ENCODE measurements around the gene SATL1.
"Not testable (repeated sequence)": the region's sequence is repeated elsewhere in the genome, so short reads cannot be mapped to it uniquely, and the experiment has no call there.

SATL1 gene

GRCh38 chrX:85243761-85244449 lies at the start of gene SATL1, which contains the start of gene ZNF711:
Gene SATL1, minus strand, starts transcription at chrX:85243779. Its CDS starts 134,811 bp downstream, at chrX:85108968.
Gene ZNF711, plus strand, starts transcription at chrX:85243991. Its CDS starts 3,582 bp downstream, at chrX:85247573.
- peaks cover 19% of the 10 kb centered on the region for H3K36me3 ChIP-seq (ENCODE audit: control insufficient read depth, insufficient read depth, low read length)
- no peaks in the 10 kb centered on the region for H3K9me3 ChIP-seq (ENCODE audit: control insufficient read depth, insufficient read depth, low read depth, low read length)
- H3K4me3 ChIP-seq (ENCODE audit: low read depth, low read length) = peak within 1 kb of the TSS; percentile 99
- H3K27me3 ChIP-seq (ENCODE audit: control insufficient read depth, insufficient read depth, low read length) = no peaks in the 10 kb centered on the region; the same call in 1 of the 2 replicates
- H3K9ac ChIP-seq (ENCODE audit: low read length) = peak within 1 kb of the TSS; percentile 100
- 0 out of 2 replicates have a peak, but pooled peaks cover 12% of the 10 kb centered on the region for H3K4me1 ChIP-seq (ENCODE audit: control insufficient read depth, insufficient read depth, low read length)
- peak within 1 kb of the TSS; percentile 86 for H3K27ac ChIP-seq (ENCODE audit: low read depth, low read length)

DNA sequence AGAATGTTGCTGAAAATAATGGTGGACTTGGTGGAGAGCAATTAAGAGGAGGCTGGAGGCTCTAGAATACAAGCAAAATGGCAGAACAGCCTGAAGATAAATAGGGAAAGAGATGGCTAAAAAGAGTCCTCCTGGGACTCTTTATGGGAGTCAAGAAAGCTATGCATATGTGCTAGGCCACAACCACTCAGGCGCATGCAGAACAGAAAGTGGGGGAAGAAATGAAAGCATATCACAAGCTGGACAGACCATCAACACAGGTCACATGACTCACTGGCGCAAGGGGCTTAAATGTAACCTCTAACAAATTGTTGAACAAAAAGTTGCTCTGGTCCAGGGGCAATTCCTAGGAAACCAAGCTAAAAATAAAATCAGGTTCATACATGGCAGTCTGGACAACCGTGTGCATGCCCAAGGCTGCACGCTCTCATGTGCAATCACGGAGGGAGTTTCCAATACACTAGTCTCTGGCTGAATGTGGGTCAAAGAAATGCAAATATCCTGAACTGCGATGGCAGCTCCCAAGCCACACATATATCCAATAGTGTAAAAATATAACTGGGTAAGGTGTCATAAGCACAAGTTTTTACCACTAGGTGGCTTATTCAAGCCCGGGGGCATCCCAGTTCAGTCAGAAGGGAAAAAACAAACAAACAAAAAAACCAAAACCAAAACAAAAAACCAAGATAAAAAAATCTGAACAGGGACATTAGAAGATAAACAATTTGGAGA lies 45.6 kb upstream of the SATL1 start:
- Histone ChIP-seq H3K27ac (ENCODE audit: low read depth, low read length) (no peak overlapping the region), H3K9ac (ENCODE audit: low read length) (no peak overlapping the region), H3K4me3 (ENCODE audit: low read depth, low read length) (no peak overlapping the region), H3K4me1 (ENCODE audit: control insufficient read depth, insufficient read depth, low read length) (no peaks in the 10 kb centered on the region), H3K27me3 (ENCODE audit: control insufficient read depth, insufficient read depth, low read length) (no peaks in the 10 kb centered on the region), H3K36me3 (ENCODE audit: control insufficient read depth, insufficient read depth, low read length) (no peaks in the 10 kb centered on the region), H3K9me3 (ENCODE audit: control insufficient read depth, insufficient read depth, low read depth, low read length) (no peaks in the 10 kb centered on the region)

DNA sequence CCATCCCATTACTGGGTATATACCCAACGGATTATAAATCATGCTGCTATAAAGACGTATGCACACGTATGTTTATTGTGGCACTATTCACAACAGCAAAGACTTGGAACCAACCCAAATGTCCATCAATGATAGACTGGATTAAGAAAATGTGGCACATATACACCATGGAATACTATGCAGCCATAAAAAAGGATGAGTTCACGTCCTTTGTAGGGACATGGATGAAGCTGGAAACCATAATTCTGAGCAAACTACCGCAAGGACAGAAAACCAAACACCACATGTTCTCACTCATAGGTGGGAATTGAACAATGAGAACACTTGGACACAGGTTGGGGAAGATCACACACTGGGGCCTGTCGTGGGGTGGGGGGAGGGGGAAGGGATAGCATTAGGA lies 41.7 kb upstream of the SATL1 start:
- not testable (repeated sequence) for H3K27me3 ChIP-seq (ENCODE audit: control insufficient read depth, insufficient read depth, low read length); H3K9ac ChIP-seq (ENCODE audit: low read length); H3K4me1 ChIP-seq (ENCODE audit: control insufficient read depth, insufficient read depth, low read length); H3K27ac ChIP-seq (ENCODE audit: low read depth, low read length); H3K36me3 ChIP-seq (ENCODE audit: control insufficient read depth, insufficient read depth, low read length); H3K4me3 ChIP-seq (ENCODE audit: low read depth, low read length); H3K9me3 ChIP-seq (ENCODE audit: control insufficient read depth, insufficient read depth, low read depth, low read length)

- Histone ChIP-seq H3K27ac (ENCODE audit: low read depth, low read length) (peak overlapping the region; percentile 86), H3K4me3 (ENCODE audit: low read depth, low read length) (peak overlapping the region; percentile 99), H3K9ac (ENCODE audit: low read length) (peak overlapping the region; percentile 100), H3K27me3 (ENCODE audit: control insufficient read depth, insufficient read depth, low read length) (no peaks in the 10 kb centered on the region; the same call in 1 of the 2 replicates), H3K9me3 (ENCODE audit: control insufficient read depth, insufficient read depth, low read depth, low read length) (no peaks in the 10 kb centered on the region), H3K36me3 (ENCODE audit: control insufficient read depth, insufficient read depth, low read length) (peaks cover 22% of the 10 kb centered on the region), H3K4me1 (ENCODE audit: control insufficient read depth, insufficient read depth, low read length) (0 out of 2 replicates have a peak, but pooled peaks cover 12% of the 10 kb centered on the region)
Measured at GRCh38 chrX:85244450-85245211, 1.1 kb upstream of the SATL1 start.

DNA sequence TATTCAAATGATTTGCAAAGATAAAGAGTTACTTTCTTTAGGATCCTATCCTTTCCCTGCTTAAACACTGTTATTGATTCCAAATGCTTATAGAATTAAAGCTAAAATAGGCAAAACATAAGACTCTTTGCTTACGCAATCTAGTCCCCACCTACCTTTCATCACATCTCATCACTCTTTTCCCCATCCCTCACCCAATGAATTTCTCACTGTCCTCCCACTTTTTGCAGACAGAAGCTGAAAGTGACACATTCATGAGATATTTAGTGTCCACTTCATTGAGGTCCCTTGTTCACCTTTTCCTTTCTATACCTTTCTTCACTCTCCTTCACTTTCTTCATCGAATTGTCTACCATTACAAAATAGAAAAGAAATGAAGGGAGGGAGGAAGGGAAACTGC lies 424 bp downstream of the SATL1 start:
- no peaks in the 10 kb centered on the region; the same call in 1 of the 2 replicates for H3K27me3 ChIP-seq (ENCODE audit: control insufficient read depth, insufficient read depth, low read length)
- H3K27ac ChIP-seq (ENCODE audit: low read depth, low read length) = no peak overlapping the region
- H3K4me1 ChIP-seq (ENCODE audit: control insufficient read depth, insufficient read depth, low read length) = 0 out of 2 replicates have a peak, but pooled peaks cover 12% of the 10 kb centered on the region
- H3K9me3 ChIP-seq (ENCODE audit: control insufficient read depth, insufficient read depth, low read depth, low read length) = no peaks in the 10 kb centered on the region
- peak overlapping the region; percentile 99 for H3K4me3 ChIP-seq (ENCODE audit: low read depth, low read length)
- H3K9ac ChIP-seq (ENCODE audit: low read length) = peak overlapping the region; percentile 52
- H3K36me3 ChIP-seq (ENCODE audit: control insufficient read depth, insufficient read depth, low read length) = peaks cover 12% of the 10 kb centered on the region; the same call in 1 of the 2 replicates

- Histone ChIP-seq H3K27me3 (ENCODE audit: control insufficient read depth, insufficient read depth, low read length) (no peaks in the 10 kb centered on the region; the same call in 1 of the 2 replicates), H3K4me3 (ENCODE audit: low read depth, low read length) (no peak overlapping the region), H3K36me3 (ENCODE audit: control insufficient read depth, insufficient read depth, low read length) (no peaks in the 10 kb centered on the region), H3K9ac (ENCODE audit: low read length) (no peak overlapping the region), H3K9me3 (ENCODE audit: control insufficient read depth, insufficient read depth, low read depth, low read length) (0 out of 2 replicates have a peak, but pooled peaks cover 3% of the 10 kb centered on the region), H3K4me1 (ENCODE audit: control insufficient read depth, insufficient read depth, low read length) (no peaks in the 10 kb centered on the region), H3K27ac (ENCODE audit: low read depth, low read length) (no peak overlapping the region)
Measured at GRCh38 chrX:85223359-85223758, 20.2 kb downstream of the SATL1 start.

DNA sequence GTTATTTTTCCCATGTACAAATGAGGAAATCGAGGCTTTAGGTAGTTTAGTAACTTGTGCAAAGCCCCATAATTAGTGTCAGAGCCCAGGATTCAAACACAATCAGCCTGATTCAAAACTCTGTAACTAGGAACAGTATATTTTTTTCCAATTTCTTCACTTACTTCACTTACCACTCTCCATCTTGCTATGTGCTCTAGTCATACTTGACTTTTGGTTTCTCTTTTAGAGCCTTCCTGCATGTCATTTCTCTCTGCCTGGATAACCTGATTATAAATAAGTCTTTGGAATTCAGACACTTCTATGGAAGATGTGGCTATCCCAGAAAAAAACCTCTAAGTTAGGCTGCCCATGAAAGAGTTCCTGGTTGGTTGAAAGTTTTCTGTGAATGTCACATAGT lies 22.2 kb downstream of the SATL1 start:
- Histone ChIP-seq H3K27ac (ENCODE audit: low read depth, low read length) (no peak overlapping the region), H3K4me1 (ENCODE audit: control insufficient read depth, insufficient read depth, low read length) (no peaks in the 10 kb centered on the region), H3K27me3 (ENCODE audit: control insufficient read depth, insufficient read depth, low read length) (no peaks in the 10 kb centered on the region; the same call in 1 of the 2 replicates), H3K36me3 (ENCODE audit: control insufficient read depth, insufficient read depth, low read length) (no peaks in the 10 kb centered on the region), H3K9ac (ENCODE audit: low read length) (no peak overlapping the region), H3K4me3 (ENCODE audit: low read depth, low read length) (no peak overlapping the region), H3K9me3 (ENCODE audit: control insufficient read depth, insufficient read depth, low read depth, low read length) (no peaks in the 10 kb centered on the region)

DNA sequence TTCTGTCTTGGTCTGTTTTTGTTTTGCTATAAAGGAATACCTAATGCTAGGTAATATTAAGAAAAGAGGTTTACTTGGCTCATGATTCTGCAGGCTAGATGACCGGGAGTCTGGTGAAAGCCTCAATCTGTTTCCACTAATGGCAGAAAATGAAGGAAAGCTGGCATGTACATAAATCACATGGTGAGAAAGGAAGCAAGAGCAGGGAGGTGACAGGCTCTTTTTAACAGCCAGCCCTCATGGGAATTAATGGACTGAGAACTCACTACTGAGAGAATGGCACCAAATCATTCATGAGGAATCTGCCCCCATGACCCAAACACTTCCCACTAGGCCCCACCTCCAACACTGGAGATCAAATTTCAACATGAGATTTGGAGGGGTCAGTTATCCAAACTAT lies 27.6 kb downstream of the SATL1 start:
- Histone ChIP-seq H3K9me3 (ENCODE audit: control insufficient read depth, insufficient read depth, low read depth, low read length) (no peaks in the 10 kb centered on the region), H3K4me1 (ENCODE audit: control insufficient read depth, insufficient read depth, low read length) (no peaks in the 10 kb centered on the region), H3K4me3 (ENCODE audit: low read depth, low read length) (no peak overlapping the region), H3K9ac (ENCODE audit: low read length) (no peak overlapping the region), H3K27me3 (ENCODE audit: control insufficient read depth, insufficient read depth, low read length) (no peaks in the 10 kb centered on the region), H3K36me3 (ENCODE audit: control insufficient read depth, insufficient read depth, low read length) (no peaks in the 10 kb centered on the region), H3K27ac (ENCODE audit: low read depth, low read length) (no peak overlapping the region)

GRCh38 chrX:85213792-85214530 lies 29.6 kb downstream of the SATL1 start:
- no peaks in the 10 kb centered on the region for H3K36me3 ChIP-seq (ENCODE audit: control insufficient read depth, insufficient read depth, low read length)
- H3K4me1 ChIP-seq (ENCODE audit: control insufficient read depth, insufficient read depth, low read length) = no peaks in the 10 kb centered on the region
- no peaks in the 10 kb centered on the region for H3K9me3 ChIP-seq (ENCODE audit: control insufficient read depth, insufficient read depth, low read depth, low read length)
- no peak overlapping the region for H3K27ac ChIP-seq (ENCODE audit: low read depth, low read length)
- H3K9ac ChIP-seq (ENCODE audit: low read length) = no peak overlapping the region
- no peaks in the 10 kb centered on the region for H3K27me3 ChIP-seq (ENCODE audit: control insufficient read depth, insufficient read depth, low read length)
- no peak overlapping the region for H3K4me3 ChIP-seq (ENCODE audit: low read depth, low read length)

DNA sequence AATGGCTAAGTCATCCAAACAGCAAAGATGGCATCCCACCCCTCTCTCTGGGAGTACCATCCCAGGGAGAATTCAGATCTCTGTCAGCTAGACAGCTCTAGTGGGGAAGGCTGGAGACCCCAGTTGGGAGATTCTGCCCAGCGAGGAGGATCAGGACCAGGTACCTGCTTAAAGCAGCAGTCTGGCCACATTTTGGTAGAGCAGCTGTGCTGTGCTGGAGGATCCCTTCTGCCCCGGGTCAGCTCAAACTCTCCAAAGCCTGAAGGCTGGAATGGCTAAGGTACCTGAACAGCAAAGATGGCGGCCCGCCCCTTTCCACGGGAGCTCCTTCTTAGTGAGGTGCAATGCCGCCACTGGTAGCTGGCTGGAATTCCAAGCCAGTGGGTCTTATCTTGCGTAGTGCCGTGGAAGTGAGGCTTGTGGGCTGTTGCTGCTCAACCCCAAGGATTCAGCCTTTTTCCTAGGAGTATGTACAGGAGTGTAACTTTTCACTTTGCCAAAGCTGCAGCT lies 40.1 kb downstream of the SATL1 start:
- no peak overlapping the region for H3K27ac ChIP-seq (ENCODE audit: low read depth, low read length)
- no peaks in the 10 kb centered on the region for H3K36me3 ChIP-seq (ENCODE audit: control insufficient read depth, insufficient read depth, low read length)
- no peaks in the 10 kb centered on the region for H3K4me1 ChIP-seq (ENCODE audit: control insufficient read depth, insufficient read depth, low read length)
- no peaks in the 10 kb centered on the region for H3K9me3 ChIP-seq (ENCODE audit: control insufficient read depth, insufficient read depth, low read depth, low read length)
- H3K27me3 ChIP-seq (ENCODE audit: control insufficient read depth, insufficient read depth, low read length) = no peaks in the 10 kb centered on the region; the same call in 1 of the 2 replicates
- no peak overlapping the region for H3K4me3 ChIP-seq (ENCODE audit: low read depth, low read length)
- H3K9ac ChIP-seq (ENCODE audit: low read length) = no peak overlapping the region

All from HUES6 (cell line).